Activated CD8-positive, alpha-beta memory T cell treated with anti-CD3 and anti-CD28 coated beads for 36 hours (primary cell): ENCODE measurements around the gene PRIMPOL. TPM values are rescaled to one million over a fixed set of nuclear protein-coding genes. Genes with fewer than 3 reads are reported as not detected.
"Not testable (repeated sequence)": the region's sequence is repeated elsewhere in the genome, so short reads cannot be mapped to it uniquely, and the experiment has no call there.

ENCODE experiments used
- CTCF ChIA-PET: fragments of 350-600 bp; sonication (Branson Sonifier 250); formaldehyde crosslinking; loops from one replicate; lab custom pipeline; 2021; ENCODE audit warnings: antibody characterized with exemption; lab: Charles Lee
- POLR2A ChIA-PET: fragments of 350-600 bp; sonication (Branson Sonifier 250); formaldehyde crosslinking; loops from one replicate; lab custom pipeline; 2021; ENCODE audit warnings: antibody characterized with exemption; lab: Charles Lee
- total RNA-seq, 2 experiments: library from RNA; stranded (reverse); gene quantifications; one replicate each; pipeline ENCODE4 v1.2.3, GENCODE V29; 2021

The PRIMPOL gene
- total RNA-seq, 2 experiments from 2014 or later = 19.2 to 22.8 TPM

GRCh38 chr4:184733654-184734524 is 84.4 kb downstream of the PRIMPOL start, which contains the start of gene CENPU:
Gene CENPU, minus strand, starts transcription at chr4:184734096. Its CDS starts 34 bp downstream, at chr4:184734062.
- ChIA-PET POLR2A (interaction anchor here (0.6 to 1.8 kb wide), 11 partner anchors 12 to 470 kb away, joined by 3 to 16 read pairs (median 6); partner anchors contain the start of genes CASP3 and PRIMPOL), CTCF (interaction anchor here (0.8 to 1.4 kb wide), 4 partner anchors 84 to 231 kb away, joined by 3 to 4 read pairs (median 3); partner anchors contain the start of genes CASP3 and PRIMPOL)

GRCh38 chr4:184734758-184735157 is 85.2 kb downstream of the PRIMPOL start:
- POLR2A ChIA-PET = interaction anchor here (0.8 to 1.8 kb wide), 6 partner anchors 28 to 470 kb away, joined by 5 to 16 read pairs (median 6); partner anchors contain the start of genes CASP3 and PRIMPOL
- CTCF ChIA-PET = interaction anchor here (0.8 to 1.4 kb wide), 2 partner anchors 84 to 85 kb away, joined by 3 to 4 read pairs; partner anchors contain the start of genes CASP3 and PRIMPOL

- POLR2A ChIA-PET, CTCF ChIA-PET: not testable (repeated sequence)
These were observed 90.0 kb downstream of the PRIMPOL start for GRCh38 chr4:184739575-184739974.

- ChIA-PET CTCF (no interaction called here), POLR2A (no interaction called here)
These were observed 91.4 kb downstream of the PRIMPOL start for GRCh38 chr4:184740980-184741391.

GRCh38 chr4:184741651-184742050 is 92.1 kb downstream of the PRIMPOL start:
- POLR2A ChIA-PET = not testable (repeated sequence)

GRCh38 chr4:184743650-184744049 is 94.1 kb downstream of the PRIMPOL start:
- CTCF ChIA-PET = interaction anchor here (1.2 kb wide), 1 partner anchor 391 kb away, joined by 3 read pairs; no protein-coding TSS in a partner anchor
- POLR2A ChIA-PET = no interaction called here

More at GRCh38 chr4:184741651-184742050, 92.1 kb downstream of the PRIMPOL start:
- CTCF ChIA-PET = not testable (repeated sequence)

- ChIA-PET POLR2A (no interaction called here), CTCF (interaction anchor here (1.2 kb wide), 1 partner anchor 391 kb away, joined by 3 read pairs; no protein-coding TSS in a partner anchor)
These were observed 94.7 kb downstream of the PRIMPOL start for GRCh38 chr4:184744236-184744635.

Other genes with a start within 250 kb of the PRIMPOL start
- 10 to 100 TPM; 45.1 to 46.5 TPM for gene IRF2, start 175.2 kb upstream of the PRIMPOL start, total RNA-seq
- 10 to 100 TPM; 69.2 to 70.3 TPM for gene CASP3, start 291 bp upstream of the PRIMPOL start, total RNA-seq
- 10 to 100 TPM; 58.7 to 59.3 TPM for gene CENPU, start 84.4 kb downstream of the PRIMPOL start, total RNA-seq
- 10 to 100 TPM; 24.5 to 25.8 TPM for gene ACSL1, start 176.2 kb downstream of the PRIMPOL start, total RNA-seq